ENCODE measurements around the gene HYAL1.

- TF ChIP-seq BCL11A (tag by site-specific recombination; IDR thresholded peaks at IDR 0.05; ENCODE audit: low read depth), result no peak
- TF ChIP-seq CTCF (tag by site-specific recombination; IDR thresholded peaks at IDR 0.05), result peak; percentile 85; the same call in 1 of the 2 replicates
- TF ChIP-seq ZNF140 (tag by site-specific recombination; IDR thresholded peaks at IDR 0.05), result no peak
- TF ChIP-seq ZBTB8A (tag by site-specific recombination; IDR thresholded peaks at IDR 0.05), result no peak; the same call in 1 of the 2 replicates
- peak; percentile 96 for TF ChIP-seq SP2 (tag by site-specific recombination; IDR thresholded peaks at IDR 0.05)
- no peak for TF ChIP-seq ZNF274 (IDR thresholded peaks at IDR 0.05; ENCODE audit: low read length)
- no peak for TF ChIP-seq ZNF274 (tag by site-specific recombination; IDR thresholded peaks at IDR 0.05; ENCODE audit: borderline replicate concordance)
- TF ChIP-seq MEIS1 (CRISPR knock-in tag; IDR thresholded peaks at IDR 0.05; ENCODE audit: borderline replicate concordance), result no peak
- no peak for TF ChIP-seq SALL2 (tag by site-specific recombination; IDR thresholded peaks at IDR 0.05; ENCODE audit: borderline replicate concordance)
- TF ChIP-seq ZNF148 (tag by site-specific recombination; IDR thresholded peaks at IDR 0.05; ENCODE audit: borderline replicate concordance), result no peak
- TF ChIP-seq TCF7L2 (IDR thresholded peaks at IDR 0.05; ENCODE audit: borderline replicate concordance, low read depth, low read length), result no peak
- no peak; the same call in none of the 2 replicates for TF ChIP-seq PATZ1 (tag by site-specific recombination; IDR thresholded peaks at IDR 0.05)
- TF ChIP-seq ZNF776 (tag by site-specific recombination; IDR thresholded peaks at IDR 0.05; ENCODE audit: borderline replicate concordance), result no peak
- peak; percentile 87 for TF ChIP-seq ZNF501 (tag by site-specific recombination; IDR thresholded peaks at IDR 0.05)
- TF ChIP-seq YY1 (tag by site-specific recombination; IDR thresholded peaks at IDR 0.05), result no peak
Measured at GRCh38 chr3:50298836-50299637, 4.3 kb downstream of the HYAL1 start, which contains the start of the genes HYAL3 and NAA80.
